GM19438 (cell line): ENCODE data around the gene GFAP.

ENCODE experiments used
- ATAC-seq: cut with Tn5 transposase; IDR thresholded peaks from one replicate; pipeline ENCODE4 v1.9.1; 2021; ENCODE audit warnings: low read depth; ENCODE audit not compliant: unreplicated experiment

GFAP gene

GRCh38 chr17:44903012-44903685 lies 12.2 kb downstream of the GFAP start:
- no peak for ATAC-seq

GRCh38 chr17:44902135-44902760 lies 13.1 kb downstream of the GFAP start:
- ATAC-seq: no peak

- ATAC-seq: no peak
Observed at GRCh38 chr17:44901411-44901921, 13.8 kb downstream of the GFAP start.

- ATAC-seq: no peak
Observed at GRCh38 chr17:44900894-44901293, 14.4 kb downstream of the GFAP start.

- peak; percentile 69 for ATAC-seq
Observed at GRCh38 chr17:44899074-44899782, 16.1 kb downstream of the GFAP start, which contains the start of gene EFTUD2. Gene EFTUD2, minus strand, starts transcription at chr17:44899445. Its CDS starts 4,924 bp downstream, at chr17:44894521.

DNA sequence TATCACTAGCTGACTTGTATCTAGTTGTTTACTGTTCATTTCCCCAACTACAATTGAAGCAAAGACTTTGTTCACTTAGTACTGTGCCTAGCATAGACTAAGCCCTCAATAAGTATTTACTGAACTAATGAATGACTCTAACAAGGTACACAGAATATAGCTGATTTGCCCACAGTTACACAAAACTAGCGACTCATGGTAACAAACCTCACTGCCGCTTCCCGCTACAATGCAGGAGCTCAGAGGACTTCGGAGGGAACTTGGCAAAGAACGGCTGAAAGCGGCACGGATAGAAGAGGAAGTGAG lies 16.6 kb downstream of the GFAP start:
- no peak for ATAC-seq

DNA sequence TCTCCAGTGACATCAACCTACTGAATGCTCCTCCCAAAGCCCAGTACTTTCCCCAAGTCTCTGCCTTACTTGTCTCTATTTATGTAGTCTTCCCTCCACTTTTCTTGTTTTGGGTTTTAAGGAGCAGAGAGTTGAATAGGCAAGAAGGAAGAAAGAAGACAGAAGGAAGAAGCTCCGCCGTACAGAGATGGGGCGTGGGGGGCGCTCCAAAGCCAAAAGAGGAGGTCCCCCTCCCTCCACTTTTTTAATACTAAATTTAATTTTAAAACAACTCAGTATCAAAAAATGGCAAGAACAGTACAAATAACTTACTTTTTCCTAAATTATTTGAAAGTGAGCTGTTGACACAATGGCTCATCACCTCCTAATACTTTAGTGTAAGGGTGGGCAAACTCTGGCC lies 20.7 kb downstream of the GFAP start:
- ATAC-seq: no peak

GRCh38 chr17:44892250-44892649 lies 23.1 kb downstream of the GFAP start:
- ATAC-seq: no peak

- no peak for ATAC-seq
Observed at GRCh38 chr17:44889003-44889402, 26.3 kb downstream of the GFAP start.

DNA sequence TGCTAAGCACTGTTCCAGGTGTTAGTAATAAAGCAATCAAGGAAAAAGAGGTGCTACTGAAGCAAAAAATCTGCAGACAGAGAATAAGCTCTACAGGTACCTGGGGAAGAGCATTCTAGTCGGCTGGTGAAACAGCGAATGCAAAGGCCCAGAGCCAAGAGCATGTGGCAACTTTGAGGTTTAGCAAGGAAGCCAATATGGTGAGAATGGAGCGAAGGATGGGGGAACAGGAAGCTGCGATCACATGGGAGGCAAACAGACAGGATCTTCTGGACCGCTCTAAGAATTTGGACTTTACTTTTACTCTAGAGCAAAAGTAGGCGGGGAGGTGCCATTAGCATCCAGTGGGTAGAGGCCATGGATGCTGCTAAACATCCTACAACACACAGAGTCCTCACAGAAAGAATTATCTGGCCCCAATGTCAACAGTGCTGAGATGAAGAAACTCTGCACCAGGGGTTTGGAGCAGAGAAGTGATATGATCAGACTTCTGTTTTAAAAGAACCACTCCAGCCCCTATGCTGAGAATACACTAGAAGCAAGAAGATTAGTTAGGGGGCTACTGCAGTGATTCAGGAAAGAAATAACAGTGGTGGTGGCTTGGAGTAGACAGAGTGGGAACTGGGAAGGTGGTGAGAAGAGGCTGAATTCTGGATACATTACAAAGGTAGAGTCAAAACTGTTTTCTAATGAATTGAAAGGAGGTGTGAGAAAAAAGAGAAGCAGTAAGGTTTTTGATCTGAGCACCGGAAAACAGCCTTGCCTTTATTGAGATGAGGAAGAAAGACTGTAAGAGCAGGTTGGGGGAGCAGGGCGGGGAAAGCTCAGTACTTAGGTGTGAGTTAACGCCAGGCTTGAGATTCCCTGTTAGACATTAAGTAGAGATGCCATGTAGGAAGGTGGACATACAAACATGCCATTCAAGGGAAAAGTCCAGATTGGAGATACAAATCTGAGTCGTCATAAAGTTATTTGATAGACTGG lies 27.0 kb downstream of the GFAP start:
- ATAC-seq: no peak

DNA sequence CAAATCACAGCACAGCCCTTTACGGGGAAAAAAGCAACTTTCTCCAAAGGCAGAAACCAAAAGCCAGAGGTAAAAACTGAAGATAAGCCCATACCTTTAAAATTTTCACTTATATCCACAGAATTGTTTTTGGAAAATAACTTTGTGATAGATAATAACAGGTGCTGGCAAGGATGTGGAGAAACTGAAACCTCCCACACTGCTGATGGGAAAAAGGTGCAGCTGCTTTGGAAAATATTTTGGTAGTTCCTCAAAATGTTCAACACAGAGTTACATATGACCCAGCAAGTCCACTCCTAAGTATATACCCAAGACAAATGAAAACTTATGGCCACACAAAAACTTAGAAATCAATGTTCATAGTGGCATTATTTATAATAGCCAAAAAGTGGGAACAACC lies 28.3 kb downstream of the GFAP start:
- no peak for ATAC-seq

- no peak for ATAC-seq
Observed at GRCh38 chr17:44884941-44885340, 30.4 kb downstream of the GFAP start.

GRCh38 chr17:44881145-44881544 lies 34.2 kb downstream of the GFAP start:
- ATAC-seq: no peak

DNA sequence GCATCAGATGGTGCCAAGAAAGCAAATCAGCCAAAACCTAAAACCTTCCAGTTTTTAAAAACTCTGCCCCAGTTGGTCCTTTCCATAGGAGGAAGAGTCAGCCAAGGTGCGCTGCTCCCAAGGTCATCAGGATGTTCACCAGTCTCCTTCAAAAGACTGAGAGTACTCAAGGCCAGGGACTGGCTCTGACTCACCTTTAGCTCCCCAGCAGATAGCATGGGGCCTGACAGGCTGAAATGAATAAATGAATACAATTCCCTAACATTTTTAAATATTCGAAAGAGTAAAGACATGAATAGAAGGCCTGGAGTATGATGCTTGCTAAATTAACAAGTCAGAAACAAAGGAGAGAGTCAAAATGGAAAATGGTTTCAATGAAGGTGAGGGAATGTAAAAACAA lies 35.2 kb downstream of the GFAP start:
- ATAC-seq: no peak

DNA sequence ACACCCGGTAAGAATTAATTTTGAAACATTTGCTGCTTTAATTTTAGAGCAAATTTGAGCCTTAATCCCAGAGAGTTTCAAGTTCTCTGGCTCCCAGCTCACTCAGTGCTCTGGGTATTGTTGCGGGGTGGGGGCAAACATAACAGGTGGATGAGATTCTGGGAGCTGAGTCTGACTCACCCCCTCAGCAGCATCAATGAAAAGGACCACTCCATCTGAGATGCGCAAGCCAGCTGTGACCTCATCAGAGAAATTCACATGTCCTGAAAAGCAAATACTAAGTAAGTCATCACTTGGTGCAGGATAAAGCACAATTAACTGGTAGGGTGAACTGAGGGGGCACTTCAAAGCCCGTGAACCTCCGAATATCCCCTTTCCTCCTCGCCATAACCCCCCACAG lies 35.9 kb downstream of the GFAP start:
- ATAC-seq: no peak

- ATAC-seq: no peak
Observed at GRCh38 chr17:44878627-44879221, 36.6 kb downstream of the GFAP start.

GRCh38 chr17:44877121-44877520 lies 38.2 kb downstream of the GFAP start:
- no peak for ATAC-seq

- no peak for ATAC-seq
Observed at GRCh38 chr17:44875761-44876160, 39.5 kb downstream of the GFAP start.

DNA sequence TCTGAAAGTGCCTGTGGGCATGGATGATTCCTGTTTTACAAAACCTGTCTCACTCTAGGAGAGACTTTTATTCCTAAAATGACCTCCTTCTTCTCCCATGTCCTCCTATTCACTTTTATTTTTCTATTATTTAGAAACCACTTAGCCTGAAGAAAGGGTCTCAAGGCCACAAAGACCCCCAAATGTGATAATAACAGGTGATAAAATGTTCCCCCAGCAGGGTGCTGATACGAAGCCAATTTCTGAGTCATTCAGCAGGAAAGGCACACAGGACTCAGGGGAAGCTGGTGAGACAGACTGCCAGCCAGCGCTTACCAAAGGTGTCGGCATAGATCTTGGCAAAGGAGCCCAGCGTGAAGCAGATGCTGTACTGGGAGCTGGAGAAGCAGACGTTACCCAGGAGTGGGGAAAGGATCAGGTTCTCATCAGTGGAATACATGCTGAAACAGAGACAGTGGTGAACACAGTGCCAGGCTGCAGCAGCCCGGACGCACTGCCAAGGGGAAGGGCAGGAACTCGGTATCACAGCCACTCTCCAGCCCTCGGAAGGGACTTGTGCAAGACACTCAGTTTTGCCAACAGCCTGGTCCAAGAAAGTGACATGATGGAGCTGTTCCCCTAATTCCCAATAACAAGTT lies 43.0 kb downstream of the GFAP start:
- no peak for ATAC-seq

- ATAC-seq: no peak
Observed at GRCh38 chr17:44871556-44871955, 43.7 kb downstream of the GFAP start.
